ENCODE measurements around the gene LGALSL. TPM values are rescaled to one million over a fixed set of nuclear protein-coding genes. Genes with fewer than 3 reads are reported as not detected.

The LGALSL gene
- total RNA-seq, 4 donors from 2014 or later = 13.8 to 33.4 (median 22.4) TPM

DNA sequence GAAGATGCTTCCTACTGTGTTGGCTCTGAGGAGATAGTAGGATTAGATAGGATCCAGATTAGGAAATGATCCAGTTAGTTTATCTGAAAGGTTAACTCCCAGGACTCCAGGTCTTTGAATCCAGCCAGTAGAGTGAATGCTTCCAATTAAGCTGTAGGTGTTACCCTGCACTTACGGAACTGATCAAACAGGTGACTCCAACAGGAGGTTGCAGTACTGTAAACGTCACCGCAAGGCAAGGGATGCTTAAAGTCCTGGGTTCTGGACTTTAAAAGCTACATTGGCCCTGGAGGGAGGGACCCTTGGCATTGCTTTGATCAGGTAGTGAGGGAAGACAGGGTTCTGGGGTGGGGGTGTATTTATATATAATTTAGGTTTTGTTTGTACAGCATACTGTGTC, 5.6 kb downstream of the LGALSL start:
- H3K4me1 ChIP-seq = peaks cover 0 to 54% (median 6%) of the 10 kb centered on the region in 4 donors
- H3K4me3 ChIP-seq = no peak overlapping the region
- peaks cover 2 to 34% (median 6%) of the 10 kb centered on the region in 3 donors for H3K36me3 ChIP-seq
- WGBS, 2 donors = 89 to 98% methylated on average over 3 of the region's 3 CpGs
- H3K9me3 ChIP-seq = no peaks in the 10 kb centered on the region
- TF ChIP-seq EP300 (IDR thresholded peaks at IDR 0.05) (no peak), POLR2A (IDR thresholded peaks at IDR 0.05) (no peak)
- TF ChIP-seq, protein P1, sequence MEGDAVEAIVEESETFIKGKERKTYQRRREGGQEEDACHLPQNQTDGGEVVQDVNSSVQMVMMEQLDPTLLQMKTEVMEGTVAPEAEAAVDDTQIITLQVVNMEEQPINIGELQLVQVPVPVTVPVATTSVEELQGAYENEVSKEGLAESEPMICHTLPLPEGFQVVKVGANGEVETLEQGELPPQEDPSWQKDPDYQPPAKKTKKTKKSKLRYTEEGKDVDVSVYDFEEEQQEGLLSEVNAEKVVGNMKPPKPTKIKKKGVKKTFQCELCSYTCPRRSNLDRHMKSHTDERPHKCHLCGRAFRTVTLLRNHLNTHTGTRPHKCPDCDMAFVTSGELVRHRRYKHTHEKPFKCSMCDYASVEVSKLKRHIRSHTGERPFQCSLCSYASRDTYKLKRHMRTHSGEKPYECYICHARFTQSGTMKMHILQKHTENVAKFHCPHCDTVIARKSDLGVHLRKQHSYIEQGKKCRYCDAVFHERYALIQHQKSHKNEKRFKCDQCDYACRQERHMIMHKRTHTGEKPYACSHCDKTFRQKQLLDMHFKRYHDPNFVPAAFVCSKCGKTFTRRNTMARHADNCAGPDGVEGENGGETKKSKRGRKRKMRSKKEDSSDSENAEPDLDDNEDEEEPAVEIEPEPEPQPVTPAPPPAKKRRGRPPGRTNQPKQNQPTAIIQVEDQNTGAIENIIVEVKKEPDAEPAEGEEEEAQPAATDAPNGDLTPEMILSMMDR (IDR thresholded peaks at IDR 0.05) = no peak
- no peaks in the 10 kb centered on the region for H3K27me3 ChIP-seq
- DNase-seq (ENCODE audit: low spot score in 2 of 2) = no peak
- no peak overlapping the region for H3K27ac ChIP-seq

DNA sequence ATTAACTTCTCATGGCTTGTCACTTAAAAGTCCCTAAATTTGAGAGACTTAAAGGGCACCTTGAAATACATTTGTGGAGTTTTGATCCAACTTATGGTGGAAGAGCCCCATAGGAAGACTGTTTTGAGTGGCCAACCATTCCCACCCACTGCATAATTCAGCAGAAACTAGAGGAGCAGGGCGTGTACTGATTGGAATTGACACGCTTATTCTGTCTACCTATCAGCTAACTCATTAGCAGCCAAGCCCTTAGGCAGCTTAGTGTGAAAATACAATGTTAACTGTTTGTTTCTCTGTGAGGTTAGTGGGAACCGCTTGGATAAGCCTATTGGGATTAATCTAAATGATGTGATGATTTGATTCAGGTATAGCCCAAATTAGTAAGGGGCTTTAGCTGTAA, 6.4 kb downstream of the LGALSL start:
- no peaks in the 10 kb centered on the region for H3K27me3 ChIP-seq
- 37 to 52% methylated on average over 3 of the region's 3 CpGs for WGBS, 2 donors

DNA sequence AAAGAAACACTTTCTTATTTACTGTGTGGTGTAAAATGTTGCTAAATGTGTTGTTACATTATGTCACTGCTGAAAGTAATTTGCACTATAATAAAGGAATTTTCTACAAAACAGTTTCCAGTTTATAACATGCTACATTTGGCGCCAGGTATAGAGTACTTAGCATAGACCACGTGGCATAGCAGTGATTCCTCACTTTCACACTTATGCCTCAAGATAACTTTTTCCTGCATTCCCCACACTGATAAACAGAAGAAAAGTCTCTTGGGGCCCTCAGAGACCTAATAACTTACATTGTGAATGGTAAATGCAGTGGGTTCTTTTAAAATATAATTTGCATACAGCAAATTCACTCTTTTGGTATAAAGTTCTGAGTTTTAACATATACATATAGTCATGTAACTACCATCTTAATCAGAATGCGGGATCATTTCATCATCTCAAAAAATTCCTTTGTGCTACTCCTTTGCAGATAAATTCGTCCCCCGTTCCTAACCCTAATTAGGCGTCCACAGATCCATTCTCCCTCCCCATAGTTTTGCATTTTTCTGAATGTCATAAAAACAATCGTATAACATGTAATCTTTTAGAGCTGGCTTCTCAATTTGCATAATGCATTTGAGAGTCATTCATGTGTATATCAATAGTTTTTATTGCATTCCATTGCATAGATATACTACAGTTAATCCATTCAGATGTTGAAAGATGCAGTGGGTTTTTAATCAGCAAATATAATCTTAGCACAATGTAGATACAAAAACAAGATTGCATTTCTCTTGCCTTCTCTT, 7.5 kb downstream of the LGALSL start:
- no peak for TF ChIP-seq POLR2A (IDR thresholded peaks at IDR 0.05)
- TF ChIP-seq EP300 (IDR thresholded peaks at IDR 0.05) = no peak
- TF ChIP-seq, protein P1 (IDR thresholded peaks at IDR 0.05) = no peak
- H3K9me3 ChIP-seq = no peaks in the 10 kb centered on the region
- peaks cover 0 to 41% (median 0%) of the 10 kb centered on the region in 4 donors for H3K4me1 ChIP-seq
- H3K27me3 ChIP-seq = no peaks in the 10 kb centered on the region
- 66 to 68% methylated on average over 7 of the region's 7 CpGs for WGBS, 2 donors
- H3K4me3 ChIP-seq = no peak overlapping the region
- no peak for DNase-seq (ENCODE audit: low spot score in 2 of 2)
- peaks cover 2 to 34% (median 6%) of the 10 kb centered on the region in 3 donors for H3K36me3 ChIP-seq
- H3K27ac ChIP-seq = no peak overlapping the region

More for the DNA sequence above, 6.4 kb downstream of the LGALSL start:
- H3K9me3 ChIP-seq = no peaks in the 10 kb centered on the region
- no peak overlapping the region for H3K27ac ChIP-seq
- DNase-seq (ENCODE audit: low spot score in 2 of 2) = no peak
- peaks cover 2 to 34% (median 6%) of the 10 kb centered on the region in 3 donors for H3K36me3 ChIP-seq
- no peak for TF ChIP-seq EP300 (IDR thresholded peaks at IDR 0.05)
- TF ChIP-seq, protein P1 (IDR thresholded peaks at IDR 0.05) = no peak
- no peak for TF ChIP-seq POLR2A (IDR thresholded peaks at IDR 0.05)
- no peak overlapping the region for H3K4me3 ChIP-seq
- peaks cover 0 to 50% (median 4%) of the 10 kb centered on the region in 4 donors for H3K4me1 ChIP-seq

DNA sequence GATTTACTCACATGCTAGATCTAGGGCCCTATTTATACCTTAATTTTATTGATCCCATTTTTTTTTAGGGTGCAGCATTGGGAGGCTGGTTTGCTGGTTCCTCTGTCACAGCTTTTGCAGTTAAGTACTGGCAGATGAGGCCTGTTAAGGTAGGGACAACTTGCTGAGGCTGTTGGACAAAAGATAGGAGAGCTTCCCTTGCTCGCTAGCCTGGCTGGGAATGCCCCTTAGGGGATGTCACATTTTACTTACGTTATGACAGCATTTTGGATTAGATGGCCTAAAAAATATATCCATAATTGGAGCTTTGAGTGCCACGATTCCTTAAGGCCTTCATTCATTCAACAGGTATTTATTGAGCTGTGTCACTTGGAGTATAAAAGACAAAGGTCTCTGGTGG, 8.2 kb downstream of the LGALSL start:
- H3K9me3 ChIP-seq = no peaks in the 10 kb centered on the region
- no peak overlapping the region for H3K4me3 ChIP-seq
- DNase-seq (ENCODE audit: low spot score in 2 of 2) = no peak
- TF ChIP-seq, protein P1 (IDR thresholded peaks at IDR 0.05) = no peak
- TF ChIP-seq EP300 (IDR thresholded peaks at IDR 0.05) (no peak), POLR2A (IDR thresholded peaks at IDR 0.05) (no peak)
- peaks cover 0 to 36% (median 0%) of the 10 kb centered on the region in 4 donors for H3K4me1 ChIP-seq
- 88 to 94% methylated on average over 3 of the region's 3 CpGs for WGBS, 2 donors
- H3K27me3 ChIP-seq = no peaks in the 10 kb centered on the region
- peaks cover 2 to 29% (median 6%) of the 10 kb centered on the region in 3 donors for H3K36me3 ChIP-seq
- H3K27ac ChIP-seq = no peak overlapping the region

DNA sequence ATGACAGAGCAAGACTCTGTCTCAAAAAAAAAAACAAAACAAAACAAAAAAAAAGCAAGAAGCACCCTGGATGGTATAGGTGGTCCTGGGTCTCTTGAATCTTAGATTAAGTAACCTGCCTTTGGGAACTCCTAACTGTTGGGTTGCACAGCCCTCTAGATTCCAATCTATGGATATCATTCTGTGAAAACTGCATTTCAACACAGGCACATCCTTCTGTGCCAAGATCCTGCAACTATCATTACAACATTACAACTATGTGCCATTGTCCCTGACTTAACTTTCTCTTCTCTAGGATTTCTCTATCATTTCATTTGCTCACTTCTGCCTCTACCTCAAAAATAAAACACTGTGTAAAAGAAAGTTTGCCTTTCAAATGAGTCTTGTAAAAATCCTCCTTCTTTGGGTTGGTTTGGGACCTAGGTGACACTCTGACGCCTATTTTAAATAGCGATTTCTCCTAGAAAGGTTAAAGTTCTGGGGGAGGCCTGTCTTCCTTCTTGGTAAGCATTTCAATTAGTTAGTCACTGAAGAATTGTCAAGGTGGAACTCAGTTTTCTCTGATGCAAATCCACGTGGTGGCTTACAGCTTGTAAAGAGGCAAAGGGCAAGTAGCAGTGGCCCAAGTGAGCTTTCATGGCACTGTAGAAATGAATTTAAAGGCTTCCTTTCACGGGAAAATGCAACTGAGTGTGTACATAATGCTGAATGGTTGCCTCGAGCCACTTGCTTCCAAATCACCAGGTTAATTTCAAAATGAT, 9.2 kb downstream of the LGALSL start:
- Histone ChIP-seq H3K9me3 (no peaks in the 10 kb centered on the region), H3K27me3 (no peaks in the 10 kb centered on the region), H3K4me1 (peaks cover 0 to 31% (median 0%) of the 10 kb centered on the region in 4 donors), H3K4me3 (no peak overlapping the region), H3K27ac (no peak overlapping the region), H3K36me3 (peaks cover 2 to 20% (median 3%) of the 10 kb centered on the region in 3 donors)
- WGBS, 2 donors = 55% methylated on average over 5 of the region's 5 CpGs
- DNase-seq (ENCODE audit: low spot score in 2 of 2) = no peak
- TF ChIP-seq, protein P1 (IDR thresholded peaks at IDR 0.05) = no peak
- TF ChIP-seq POLR2A (IDR thresholded peaks at IDR 0.05) = no peak
- TF ChIP-seq EP300 (IDR thresholded peaks at IDR 0.05) = no peak
